K562 (cell line): ENCODE results near the gene ITPA. TPM values are rescaled to one million over a fixed set of nuclear protein-coding genes. Genes with fewer than 3 reads are reported as not detected.

Experiments
- ATAC-seq: fragments of 200-7000 bp; cut with Tn5 transposase; 3 replicates; pipeline ENCODE4 v1.9.1; 2020; ENCODE audit warnings: moderate library complexity
- BruUV-seq: library from RNA; stranded (reverse); fragments of 400-500 nt; replicated peaks from 2 replicates; lab custom pipeline; 2021; lab: Mats Ljungman, UMichigan
- CTCF ChIA-PET: fragments of 300-600 bp; formaldehyde crosslinking; extraction: SDS; loops from one replicate; lab custom pipeline; 2021; ENCODE audit warnings: low intra/inter-chr PET ratio; lab: Yijun Ruan, JAX
- POLR2A ChIA-PET: fragments of 300-600, 350-650 bp; sonication (Branson Sonifier 250); formaldehyde crosslinking; extraction: SDS; loops from one replicate; lab custom pipeline; 2021; ENCODE audit warnings: antibody characterized with exemption, inconsistent platforms; lab: Yijun Ruan, JAX
- DNase-seq, 4 experiments: peaks; one replicate each; pipeline versions ENCODE4 v3.0.0 to v3.0.0-alpha.2; 2011 to 2018; ENCODE audit warnings: low spot score in 3 of 4, mixed read lengths in 3 of 4; ENCODE audit errors: extremely low read depth in 1 of 4
- FAIRE-seq: peaks from 2 replicates; lab custom pipeline; 2011; peaks lifted over from hg19 to GRCh38; lab: Jason Lieb, UNC
- H2AFZ ChIP-seq: 2 replicates; pipeline ENCODE4 v1.6.0; 2011; ENCODE audit warnings: low read depth, low read length, control low read depth, inconsistent platforms
- H3K27ac ChIP-seq: fragments of 200-600 bp; 3 replicates; pipeline ENCODE4 v1.8.0; 2011; ENCODE audit warnings: low read depth, mild to moderate bottlenecking, control low read depth, inconsistent platforms, low read length, moderate library complexity, mixed read lengths; ENCODE audit errors: extremely low read depth
- H3K27me3 ChIP-seq, 2 experiments: fragments of 300-600 bp in 1 of 2; 2 replicates in 1 of 2; 3 replicates in 1 of 2; pipeline versions ENCODE4 v1.6.0 to v1.8.0; 2011; ENCODE audit warnings: inconsistent platforms in 2 of 2, low read length in 2 of 2, mild to moderate bottlenecking in 1 of 2, mixed read lengths in 1 of 2, moderate library complexity in 1 of 2; ENCODE audit not compliant: control insufficient read depth in 2 of 2, insufficient read depth in 2 of 2
- H3K36me3 ChIP-seq: fragments of 300-600 bp; 3 replicates; pipeline ENCODE4 v1.8.0; 2011; ENCODE audit warnings: mild to moderate bottlenecking, low read length, inconsistent platforms; ENCODE audit not compliant: control insufficient read depth, insufficient read depth
- H3K4me1 ChIP-seq, 2 experiments: fragments of 200-600 bp in 1 of 2; replicated peaks in 1 of 2; 2 replicates in 1 of 2; 3 replicates in 1 of 2; pipeline versions ENCODE4 v1.5.1 to v1.8.0; 2011; ENCODE audit warnings: inconsistent platforms in 2 of 2, low read length in 2 of 2, mild to moderate bottlenecking in 1 of 2, mixed read lengths in 1 of 2, moderate library complexity in 1 of 2; ENCODE audit not compliant: control insufficient read depth in 2 of 2, insufficient read depth in 2 of 2
- H3K4me2 ChIP-seq: 2 replicates; pipeline ENCODE4 v1.6.1; 2011; ENCODE audit warnings: low read length, control low read depth, inconsistent platforms, mixed read lengths; ENCODE audit not compliant: insufficient read depth
- H3K4me3 ChIP-seq: fragments of 200-600 bp; sonication (generic), shearing (Covaris generic); 2 replicates; pipeline ENCODE4 v1.5.1; 2016; ENCODE audit warnings: control low read depth, inconsistent platforms
- H3K79me2 ChIP-seq: fragments of 200-600 bp; 3 replicates; pipeline ENCODE4 v1.8.0; 2011; ENCODE audit warnings: low read length, inconsistent platforms; ENCODE audit not compliant: control insufficient read depth, insufficient read depth
- H3K9ac ChIP-seq, 2 experiments: 2 replicates each; pipeline versions ENCODE4 v1.6.0 to v1.6.1; 2011; ENCODE audit warnings: low read depth in 2 of 2, low read length in 2 of 2, control low read depth in 1 of 2, inconsistent platforms in 1 of 2, mild to moderate bottlenecking in 1 of 2, mixed read lengths in 1 of 2; ENCODE audit not compliant: insufficient read depth in 1 of 2
- H3K9me1 ChIP-seq: one replicate; pipeline ENCODE4 v1.6.0; 2011; ENCODE audit warnings: inconsistent platforms, mild to moderate bottlenecking, low read length, moderate library complexity; ENCODE audit not compliant: control insufficient read depth, insufficient read depth
- H3K9me3 ChIP-seq: replicated peaks from 2 replicates; pipeline ENCODE4 v1.5.1; 2011; ENCODE audit warnings: low read depth, low read length, inconsistent platforms; ENCODE audit not compliant: control insufficient read depth, insufficient read depth
- H4K20me1 ChIP-seq: replicated peaks from 2 replicates; pipeline ENCODE4 v1.6.1; 2011; ENCODE audit warnings: low read length, inconsistent platforms, mixed read lengths; ENCODE audit not compliant: control insufficient read depth, insufficient read depth
- CEBPZ ChIP-seq: fragments of 150-350 bp; IDR thresholded peaks from 2 replicates; pipeline ENCODE4 v1.6.1; 2014; ENCODE audit warnings: low read depth, mild to moderate bottlenecking, low read length, borderline replicate concordance
- EP300 ChIP-seq: IDR thresholded peaks from 2 replicates; pipeline ENCODE4 v1.6.1; 2012; ENCODE audit warnings: low read length, improper control_type of control experiment
- GATA2 ChIP-seq: sonication (generic); formaldehyde crosslinking; IDR thresholded peaks from 2 replicates; pipeline ENCODE4 v1.4.0; 2020; ENCODE audit warnings: mild to moderate bottlenecking, missing genetic modification reagents
- VEZF1 ChIP-seq: fragments of 200-800 bp; sonication (Bioruptor generic); IDR thresholded peaks from 2 replicates; pipeline ENCODE4 v1.6.1; 2017; ENCODE audit warnings: missing genetic modification characterization, missing compliant biosample characterization
- ZFX ChIP-seq: sonication (generic); formaldehyde crosslinking; IDR thresholded peaks from 2 replicates; pipeline ENCODE4 v1.8.0; 2022; ENCODE audit warnings: mild to moderate bottlenecking, missing genetic modification reagents, moderate library complexity
- ZKSCAN8 ChIP-seq: fragments of 200-800 bp; sonication (Bioruptor generic); IDR thresholded peaks from 2 replicates; pipeline ENCODE4 v1.6.1; 2016; ENCODE audit warnings: missing genetic modification characterization, missing compliant biosample characterization
- ZNF347 ChIP-seq: fragments of 450-650 bp; formaldehyde crosslinking; IDR thresholded peaks from 2 replicates; pipeline ENCODE4 v1.4.0; 2020; ENCODE audit warnings: low read depth, mild to moderate bottlenecking, moderate library complexity
- ZNF41 ChIP-seq: fragments of 250-450 bp; sonication (Bioruptor Pico); conservative IDR thresholded peaks from 2 replicates; pipeline ENCODE4 v1.4.0; 2020; ENCODE audit warnings: mild to moderate bottlenecking
- WGBS: fragments of 100-300 bp; shearing (Covaris generic); methylation state at CpG from one replicate; pipeline ENCODE4 v1.1.6; 2016; ENCODE audit warnings: low coverage, mixed read lengths; ENCODE audit not compliant: insufficient coverage; ENCODE audit errors: missing lambda C conversion rate; 5-methylcytosine and 5-hydroxymethylcytosine counted together
- in situ Hi-C: fragments of 300-500 bp; cut with MboI; formaldehyde crosslinking; loops from 4 replicates; pipeline ENCODE4 v1.15.0; 2018; ENCODE audit warnings: inconsistent platforms, mixed read lengths
- intact Hi-C: fragments of 100-400 bp; cut with micrococcal nuclease; formaldehyde crosslinking; loops from 2 replicates; pipeline ENCODE4 v1.14.2; 2022
- polyA plus RNA-seq, 8 experiments: library from polyadenylated mRNA; depleted of rRNA in 4 of 8; stranded (reverse) in 5 of 8; unstranded in 3 of 8; fragments of >200 nt; fragmentation: Nextera tagmentation in 2 of 8; fragmentation: Illumina TruSeq in 1 of 8; extraction: Ambion mirVana in 2 of 8; extraction: Trizol in 1 of 8; gene quantifications; 2 replicates each; pipeline versions ENCODE4 v1.2.1 to v1.2.3, GENCODE V29; 2011 to 2014; ENCODE audit warnings: inconsistent platforms in 1 of 8, missing spikeins in 1 of 8
- total RNA-seq, 7 experiments: library from RNA; depleted of rRNA in 6 of 7; stranded (reverse); fragments of >200 nt in 6 of 7; fragmentation: Illumina TruSeq in 2 of 7; extraction: Trizol in 2 of 7; gene quantifications; 2 replicates each; pipeline versions ENCODE4 v1.2.1 to v1.2.3, GENCODE V29; 2011 to 2021; ENCODE audit warnings: low replicate concordance in 1 of 7
- TF ChIP-seq, protein P1 (sequence below), 2 experiments: fragments of 450-650 bp in 1 of 2; sonication (generic) in 1 of 2; formaldehyde crosslinking in 1 of 2; IDR thresholded peaks in 1 of 2; conservative IDR thresholded peaks in 1 of 2; 2 replicates each; pipeline versions ENCODE4 v1.6.1 to v1.8.1; 2016 to 2023; ENCODE audit warnings: mild to moderate bottlenecking in 2 of 2, moderate library complexity in 2 of 2, inconsistent platforms in 1 of 2, missing genetic modification reagents in 1 of 2

The ITPA gene
- total and polyA plus RNA-seq, 9 of the 15 experiments (the other 6 are each of a cell fraction or from before 2014, with no cell fraction given), result 5.0 to 79.7 (median 36.7) TPM

DNA sequence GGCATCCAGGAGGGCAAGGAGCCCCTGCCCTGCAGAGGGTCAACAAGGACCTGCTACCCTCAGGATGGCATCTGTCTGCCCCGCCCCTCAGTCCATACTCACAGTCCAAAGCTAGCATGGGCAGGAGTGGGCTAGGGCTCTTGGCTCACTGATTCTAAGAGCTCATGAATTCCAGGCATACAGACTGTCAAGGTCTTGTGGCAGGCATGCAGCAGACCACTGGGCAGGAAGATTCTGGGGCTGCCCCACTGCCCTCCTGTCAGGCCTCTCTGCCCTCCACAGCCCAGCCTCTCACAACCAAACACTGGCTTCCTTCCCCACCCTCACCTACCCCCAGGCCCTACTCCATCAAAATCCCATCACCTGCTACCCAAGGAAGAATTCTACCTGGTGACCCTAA, 35.3 kb downstream of the ITPA start:
- no peak overlapping the region for H2AFZ ChIP-seq
- no peaks in the 10 kb centered on the region for H3K9me3 ChIP-seq
- H3K36me3 ChIP-seq, result no peaks in the 10 kb centered on the region
- intact Hi-C loops (no loop called here), in situ Hi-C loops (no loop called here)
- ATAC-seq, result no peak
- H3K27ac ChIP-seq, result no peak overlapping the region
- no peaks in the 10 kb centered on the region for H3K9me1 ChIP-seq
- peaks cover 0 to 16% of the 10 kb centered on the region in 2 experiments; a peak in 3 of 5 replicates for H3K4me1 ChIP-seq
- peaks cover 7 to 36% of the 10 kb centered on the region in 2 experiments; a peak in 3 of 5 replicates for H3K27me3 ChIP-seq
- BruUV-seq, result no TSS peak
- TF ChIP-seq ZKSCAN8 (CRISPR knock-in tag) (no peak), ZNF347 (CRISPR knock-in tag) (no peak)
- no peak overlapping the region for H3K4me2 ChIP-seq
- WGBS, result 0% methylated on average over 1 of the region's 1 CpG
- no peak for DNase-seq
- H3K4me3 ChIP-seq, result no peak overlapping the region
- H3K9ac ChIP-seq, result no peak overlapping the region
- CTCF ChIA-PET, result no interaction called here
- no peaks in the 10 kb centered on the region for H3K79me2 ChIP-seq
- POLR2A ChIA-PET, result no interaction called here
- no peaks in the 10 kb centered on the region; the same call in 1 of the 2 replicates for H4K20me1 ChIP-seq
- no peak for FAIRE-seq

- in situ Hi-C loops (no loop called here), intact Hi-C loops (no loop called here)
- BruUV-seq, result no TSS peak
- Histone ChIP-seq H3K79me2 (no peaks in the 10 kb centered on the region), H3K9me1 (no peaks in the 10 kb centered on the region), H2AFZ (no peak overlapping the region), H3K4me1 (peaks cover 0 to 10% of the 10 kb centered on the region in 2 experiments; a peak in 3 of 5 replicates), H3K27me3 (peaks cover 2 to 31% of the 10 kb centered on the region in 2 experiments; a peak in 3 of 5 replicates), H3K9ac (no peak overlapping the region), H3K27ac (no peak overlapping the region), H4K20me1 (peaks cover under 1% of the 10 kb centered on the region; the same call in 1 of the 2 replicates), H3K36me3 (no peaks in the 10 kb centered on the region), H3K4me3 (no peak overlapping the region), H3K4me2 (no peak overlapping the region), H3K9me3 (no peaks in the 10 kb centered on the region)
- ChIA-PET POLR2A (no interaction called here), CTCF (no interaction called here)
- FAIRE-seq (no peak), ATAC-seq (no peak), DNase-seq (no peak)
- TF ChIP-seq VEZF1 (no peak), CEBPZ (no peak), ZFX (CRISPR knock-in tag) (no peak), GATA2 (CRISPR knock-in tag) (no peak), EP300 (no peak), ZNF41 (CRISPR knock-in tag) (no peak)
- TF ChIP-seq, protein P1, sequence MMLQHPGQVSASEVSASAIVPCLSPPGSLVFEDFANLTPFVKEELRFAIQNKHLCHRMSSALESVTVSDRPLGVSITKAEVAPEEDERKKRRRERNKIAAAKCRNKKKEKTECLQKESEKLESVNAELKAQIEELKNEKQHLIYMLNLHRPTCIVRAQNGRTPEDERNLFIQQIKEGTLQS (IDR thresholded peaks at IDR 0.05), result no peak
- TF ChIP-seq, protein P1 (CRISPR knock-in tag; conservative IDR thresholded peaks at IDR 0.05), result no peak
- 0% methylated on average over 2 of the region's 2 CpGs for WGBS
Observed at GRCh38 chr20:3245156-3245555, 35.9 kb downstream of the ITPA start.
